ENCODE measurements around the gene GPR61. TPM values are rescaled to one million over a fixed set of nuclear protein-coding genes. Genes with fewer than 3 reads are reported as not detected.

GPR61 gene
- total and polyA plus RNA-seq, 9 of the 15 experiments (the other 6 are each of a cell fraction or from before 2014, with no cell fraction given), result 0.04 to 1.1 (median 0.25) TPM; not detected in 4

DNA sequence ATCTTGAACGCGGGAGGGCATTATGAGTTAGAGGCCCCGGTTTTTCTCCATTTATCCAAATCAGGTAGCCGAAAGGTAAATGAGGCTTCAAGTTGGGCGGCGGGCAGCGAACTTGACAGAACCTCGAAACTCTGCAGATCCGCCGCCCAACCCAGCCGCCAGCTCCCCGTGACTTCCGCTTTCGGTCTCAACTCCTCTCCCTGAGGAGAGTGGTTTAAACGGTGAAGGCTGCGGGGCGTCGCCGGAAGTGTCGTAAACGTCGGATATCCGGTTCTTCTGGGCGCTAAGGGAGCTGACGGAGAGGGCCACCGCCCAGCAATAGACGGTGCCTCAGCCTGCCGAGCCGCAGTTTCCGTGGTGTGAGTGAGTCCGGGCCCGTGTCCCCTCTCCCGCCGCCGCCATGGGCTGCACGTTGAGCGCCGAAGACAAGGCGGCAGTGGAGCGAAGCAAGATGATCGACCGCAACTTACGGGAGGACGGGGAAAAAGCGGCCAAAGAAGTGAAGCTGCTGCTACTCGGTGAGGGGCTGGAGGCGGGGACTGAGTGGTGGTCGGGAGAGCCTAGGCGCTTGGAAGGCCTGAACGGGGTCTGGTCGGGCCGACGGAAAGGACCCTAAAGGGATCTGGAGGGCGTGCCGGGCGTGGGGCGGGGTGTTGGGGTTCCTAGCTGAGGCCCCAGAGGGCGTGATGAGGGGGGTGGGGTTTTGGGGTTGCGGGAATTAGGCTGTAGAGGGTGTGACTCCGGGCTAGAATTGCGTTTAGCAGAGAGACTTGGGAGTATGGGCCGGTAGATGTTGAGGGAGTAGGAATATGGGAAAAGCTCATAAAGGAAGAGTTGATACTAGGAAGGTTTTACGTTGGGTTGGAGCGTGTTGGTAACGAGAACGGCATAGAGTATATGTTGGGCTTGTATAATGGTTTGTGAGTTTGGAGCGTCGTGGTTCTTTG lies 8.9 kb downstream of the GPR61 start, which contains the start of gene GNAI3 (continued):
- TF ChIP-seq, protein P1, sequence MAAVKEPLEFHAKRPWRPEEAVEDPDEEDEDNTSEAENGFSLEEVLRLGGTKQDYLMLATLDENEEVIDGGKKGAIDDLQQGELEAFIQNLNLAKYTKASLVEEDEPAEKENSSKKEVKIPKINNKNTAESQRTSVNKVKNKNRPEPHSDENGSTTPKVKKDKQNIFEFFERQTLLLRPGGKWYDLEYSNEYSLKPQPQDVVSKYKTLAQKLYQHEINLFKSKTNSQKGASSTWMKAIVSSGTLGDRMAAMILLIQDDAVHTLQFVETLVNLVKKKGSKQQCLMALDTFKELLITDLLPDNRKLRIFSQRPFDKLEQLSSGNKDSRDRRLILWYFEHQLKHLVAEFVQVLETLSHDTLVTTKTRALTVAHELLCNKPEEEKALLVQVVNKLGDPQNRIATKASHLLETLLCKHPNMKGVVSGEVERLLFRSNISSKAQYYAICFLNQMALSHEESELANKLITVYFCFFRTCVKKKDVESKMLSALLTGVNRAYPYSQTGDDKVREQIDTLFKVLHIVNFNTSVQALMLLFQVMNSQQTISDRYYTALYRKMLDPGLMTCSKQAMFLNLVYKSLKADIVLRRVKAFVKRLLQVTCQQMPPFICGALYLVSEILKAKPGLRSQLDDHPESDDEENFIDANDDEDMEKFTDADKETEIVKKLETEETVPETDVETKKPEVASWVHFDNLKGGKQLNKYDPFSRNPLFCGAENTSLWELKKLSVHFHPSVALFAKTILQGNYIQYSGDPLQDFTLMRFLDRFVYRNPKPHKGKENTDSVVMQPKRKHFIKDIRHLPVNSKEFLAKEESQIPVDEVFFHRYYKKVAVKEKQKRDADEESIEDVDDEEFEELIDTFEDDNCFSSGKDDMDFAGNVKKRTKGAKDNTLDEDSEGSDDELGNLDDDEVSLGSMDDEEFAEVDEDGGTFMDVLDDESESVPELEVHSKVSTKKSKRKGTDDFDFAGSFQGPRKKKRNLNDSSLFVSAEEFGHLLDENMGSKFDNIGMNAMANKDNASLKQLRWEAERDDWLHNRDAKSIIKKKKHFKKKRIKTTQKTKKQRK (IDR thresholded peaks at IDR 0.05; ENCODE audit: borderline replicate concordance, low read depth, low read length), result no peak
- TF ChIP-seq KAT2B (IDR thresholded peaks at IDR 0.05; ENCODE audit: low read depth, low read length), result no peak
- no peak for TF ChIP-seq ZSCAN29 (IDR thresholded peaks at IDR 0.05)
- TF ChIP-seq, protein P2, sequence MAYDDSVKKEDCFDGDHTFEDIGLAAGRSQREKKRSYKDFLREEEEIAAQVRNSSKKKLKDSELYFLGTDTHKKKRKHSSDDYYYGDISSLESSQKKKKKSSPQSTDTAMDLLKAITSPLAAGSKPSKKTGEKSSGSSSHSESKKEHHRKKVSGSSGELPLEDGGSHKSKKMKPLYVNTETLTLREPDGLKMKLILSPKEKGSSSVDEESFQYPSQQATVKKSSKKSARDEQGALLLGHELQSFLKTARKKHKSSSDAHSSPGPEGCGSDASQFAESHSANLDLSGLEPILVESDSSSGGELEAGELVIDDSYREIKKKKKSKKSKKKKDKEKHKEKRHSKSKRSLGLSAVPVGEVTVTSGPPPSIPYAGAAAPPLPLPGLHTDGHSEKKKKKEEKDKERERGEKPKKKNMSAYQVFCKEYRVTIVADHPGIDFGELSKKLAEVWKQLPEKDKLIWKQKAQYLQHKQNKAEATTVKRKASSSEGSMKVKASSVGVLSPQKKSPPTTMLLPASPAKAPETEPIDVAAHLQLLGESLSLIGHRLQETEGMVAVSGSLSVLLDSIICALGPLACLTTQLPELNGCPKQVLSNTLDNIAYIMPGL (CRISPR knock-in tag; IDR thresholded peaks at IDR 0.05), result peak; percentile 46; the same call in 1 of the 2 replicates
- TF ChIP-seq KLF6 (CRISPR knock-in tag; IDR thresholded peaks at IDR 0.05; ENCODE audit: borderline replicate concordance), result peak; percentile 95; the same call in 1 of the 2 replicates
- TF ChIP-seq TFAM (CRISPR knock-in tag; conservative IDR thresholded peaks at IDR 0.05), result no peak
- TF ChIP-seq, protein P3, sequence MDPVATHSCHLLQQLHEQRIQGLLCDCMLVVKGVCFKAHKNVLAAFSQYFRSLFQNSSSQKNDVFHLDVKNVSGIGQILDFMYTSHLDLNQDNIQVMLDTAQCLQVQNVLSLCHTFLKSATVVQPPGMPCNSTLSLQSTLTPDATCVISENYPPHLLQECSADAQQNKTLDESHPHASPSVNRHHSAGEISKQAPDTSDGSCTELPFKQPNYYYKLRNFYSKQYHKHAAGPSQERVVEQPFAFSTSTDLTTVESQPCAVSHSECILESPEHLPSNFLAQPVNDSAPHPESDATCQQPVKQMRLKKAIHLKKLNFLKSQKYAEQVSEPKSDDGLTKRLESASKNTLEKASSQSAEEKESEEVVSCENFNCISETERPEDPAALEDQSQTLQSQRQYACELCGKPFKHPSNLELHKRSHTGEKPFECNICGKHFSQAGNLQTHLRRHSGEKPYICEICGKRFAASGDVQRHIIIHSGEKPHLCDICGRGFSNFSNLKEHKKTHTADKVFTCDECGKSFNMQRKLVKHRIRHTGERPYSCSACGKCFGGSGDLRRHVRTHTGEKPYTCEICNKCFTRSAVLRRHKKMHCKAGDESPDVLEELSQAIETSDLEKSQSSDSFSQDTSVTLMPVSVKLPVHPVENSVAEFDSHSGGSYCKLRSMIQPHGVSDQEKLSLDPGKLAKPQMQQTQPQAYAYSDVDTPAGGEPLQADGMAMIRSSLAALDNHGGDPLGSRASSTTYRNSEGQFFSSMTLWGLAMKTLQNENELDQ (CRISPR knock-in tag; IDR thresholded peaks at IDR 0.05; ENCODE audit: borderline replicate concordance), result no peak
- no peak for TF ChIP-seq MAFG (tag; conservative IDR thresholded peaks at IDR 0.05)
- TF ChIP-seq MCM3 (IDR thresholded peaks at IDR 0.05), result no peak
- no peak for TF ChIP-seq IFI16 (CRISPR knock-in tag; IDR thresholded peaks at IDR 0.05)
- TF ChIP-seq ZNF134 (CRISPR knock-in tag; conservative IDR thresholded peaks at IDR 0.05), result peak; percentile 66
- TF ChIP-seq BCLAF1 (IDR thresholded peaks at IDR 0.05; ENCODE audit: borderline replicate concordance in 1 of 2, control insufficient read depth in 1 of 2, low read depth in 2 of 2, low read length in 1 of 2), result no peak
- no peak for TF ChIP-seq RBM25 (IDR thresholded peaks at IDR 0.05; ENCODE audit: low read depth, low read length, severe bottlenecking)
- peak; percentile 94 for TF ChIP-seq EP400 (IDR thresholded peaks at IDR 0.05)

Data from K562 (cell line).